IMR-90 (cell line): ENCODE results near the gene CETP. TPM values are rescaled to one million over a fixed set of nuclear protein-coding genes. Genes with fewer than 3 reads are reported as not detected.

ENCODE experiments used
- ATAC-seq: fragments of 200-7000 bp; cut with Tn5 transposase; 2 replicates; pipeline ENCODE4 v1.9.1; 2020; ENCODE audit warnings: low read depth, mild to moderate bottlenecking, moderate library complexity
- BruUV-seq: library from RNA; stranded (reverse); fragments of 400-500 nt; replicated peaks from 2 replicates; lab custom pipeline; 2021; lab: Mats Ljungman, UMichigan
- CTCF ChIA-PET: fragments of 300-600 bp; formaldehyde crosslinking; extraction: SDS; loops from one replicate; lab custom pipeline; 2021; ENCODE audit warnings: antibody characterized with exemption; lab: Yijun Ruan, JAX
- POLR2A ChIA-PET: fragments of 300-600 bp; sonication (Branson Sonifier 250); formaldehyde crosslinking; loops from one replicate; lab custom pipeline; 2022; ENCODE audit warnings: antibody characterized with exemption; ENCODE audit not compliant: unreplicated experiment; lab: Charles Lee
- DNase-seq: peaks from one replicate; pipeline ENCODE4 v3.0.0; 2013
- H2AFZ ChIP-seq: replicated peaks from 2 replicates; pipeline ENCODE3; 2013; ENCODE audit warnings: low read length, mild to moderate bottlenecking; ENCODE audit not compliant: poor library complexity
- H2AK5ac ChIP-seq: 2 replicates; pipeline ENCODE4 v1.6.1; 2013; ENCODE audit warnings: low read depth, low read length, inconsistent platforms
- H2AK9ac ChIP-seq: replicated peaks from 2 replicates; pipeline ENCODE3; 2013; ENCODE audit warnings: mild to moderate bottlenecking, low read depth, low read length, moderate library complexity; ENCODE audit not compliant: poor library complexity
- H2BK120ac ChIP-seq: 2 replicates; pipeline ENCODE4 v1.6.1; 2013; ENCODE audit warnings: low read depth, low read length, inconsistent platforms
- H2BK15ac ChIP-seq: 3 replicates; pipeline ENCODE4 v1.6.1; 2013; ENCODE audit warnings: low read depth, low read length, inconsistent platforms
- H2BK20ac ChIP-seq: 2 replicates; pipeline ENCODE4 v1.6.1; 2013; ENCODE audit warnings: low read depth, mild to moderate bottlenecking, inconsistent platforms, low read length, moderate library complexity
- H2BK5ac ChIP-seq: 2 replicates; pipeline ENCODE4 v1.6.1; 2013; ENCODE audit warnings: mild to moderate bottlenecking, low read depth, low read length, inconsistent platforms; ENCODE audit not compliant: poor library complexity, severe bottlenecking
- H3K14ac ChIP-seq: replicated peaks from 2 replicates; pipeline ENCODE4 v1.6.1; 2013; ENCODE audit warnings: low read depth, low read length, inconsistent platforms
- H3K18ac ChIP-seq: 2 replicates; pipeline ENCODE4 v1.6.1; 2013; ENCODE audit warnings: low read depth, low read length, control low read depth
- H3K23ac ChIP-seq: 2 replicates; pipeline ENCODE4 v1.6.1; 2013; ENCODE audit warnings: low read depth, low read length, inconsistent platforms
- H3K27ac ChIP-seq: 2 replicates; pipeline ENCODE4 v1.5.1; 2013; ENCODE audit warnings: mild to moderate bottlenecking, control low read depth, low read length; ENCODE audit not compliant: insufficient read depth
- H3K27me3 ChIP-seq: 2 replicates; pipeline ENCODE4 v1.6.1; 2013; ENCODE audit warnings: low read length; ENCODE audit not compliant: control insufficient read depth, insufficient read depth
- H3K36me3 ChIP-seq: 2 replicates; pipeline ENCODE4 v1.6.1; 2013; ENCODE audit warnings: low read length, mixed read lengths; ENCODE audit not compliant: control insufficient read depth, insufficient read depth
- H3K4ac ChIP-seq: 2 replicates; pipeline ENCODE4 v1.6.1; 2013; ENCODE audit warnings: low read depth, low read length, inconsistent platforms
- H3K4me1 ChIP-seq: 2 replicates; pipeline ENCODE4 v1.6.1; 2013; ENCODE audit warnings: low read length, mixed read lengths; ENCODE audit not compliant: control insufficient read depth, insufficient read depth
- H3K4me2 ChIP-seq: 2 replicates; pipeline ENCODE4 v1.6.1; 2013; ENCODE audit warnings: low read depth, mild to moderate bottlenecking, control low read depth, low read length, moderate library complexity
- H3K4me3 ChIP-seq: 2 replicates; pipeline ENCODE4 v1.5.1; 2013; ENCODE audit warnings: low read depth, mild to moderate bottlenecking, control low read depth, low read length, moderate library complexity; ENCODE audit not compliant: insufficient read depth
- H3K56ac ChIP-seq: 2 replicates; pipeline ENCODE4 v1.6.1; 2013; ENCODE audit warnings: low read length, inconsistent platforms; ENCODE audit not compliant: insufficient read depth; ENCODE audit errors: extremely low read depth
- H3K79me1 ChIP-seq, 2 experiments: 2 replicates each; pipeline ENCODE4 v1.6.1; 2013; ENCODE audit warnings: low read length in 2 of 2, inconsistent platforms in 1 of 2, low read depth in 1 of 2
- H3K9ac ChIP-seq: 2 replicates; pipeline ENCODE4 v1.6.1; 2013; ENCODE audit warnings: low read depth, low read length, control low read depth
- H3K9me1 ChIP-seq: 2 replicates; pipeline ENCODE4 v1.6.1; 2013; ENCODE audit warnings: low read length, inconsistent platforms; ENCODE audit not compliant: insufficient read depth
- H3K9me3 ChIP-seq: 2 replicates; pipeline ENCODE4 v1.6.1; 2013; ENCODE audit warnings: low read length; ENCODE audit not compliant: control insufficient read depth, insufficient read depth
- H4K20me1 ChIP-seq: 2 replicates; pipeline ENCODE4 v1.6.1; 2013; ENCODE audit warnings: low read length, inconsistent platforms; ENCODE audit not compliant: insufficient read depth
- H4K5ac ChIP-seq: 2 replicates; pipeline ENCODE4 v1.6.1; 2013; ENCODE audit warnings: mild to moderate bottlenecking, low read depth, low read length, control low read depth
- H4K8ac ChIP-seq, 2 experiments: 2 replicates each; pipeline ENCODE4 v1.6.1; 2013; ENCODE audit warnings: low read depth in 2 of 2, low read length in 2 of 2, control low read depth in 1 of 2, inconsistent platforms in 1 of 2
- H4K91ac ChIP-seq: 2 replicates; pipeline ENCODE4 v1.6.1; 2013; ENCODE audit warnings: low read depth, low read length, inconsistent platforms; ENCODE audit not compliant: insufficient read depth
- BHLHE40 ChIP-seq: fragments of 150-350 bp; IDR thresholded peaks from 2 replicates; pipeline ENCODE4 v1.6.1; 2016; ENCODE audit warnings: mild to moderate bottlenecking, low read depth, low read length
- CEBPB ChIP-seq: IDR thresholded peaks from 2 replicates; pipeline ENCODE4 v1.6.1; 2012; ENCODE audit warnings: low read depth, low read length, improper control_type of control experiment
- CHD1 ChIP-seq: IDR thresholded peaks from 2 replicates; pipeline ENCODE4 v1.6.1; 2012; ENCODE audit warnings: low read depth, low read length, improper control_type of control experiment
- FOS ChIP-seq: fragments of 150-350 bp; IDR thresholded peaks from 2 replicates; pipeline ENCODE4 v1.6.1; 2016; ENCODE audit warnings: low read depth, low read length
- MAZ ChIP-seq: IDR thresholded peaks from 2 replicates; pipeline ENCODE4 v1.6.1; 2012; ENCODE audit warnings: low read depth, mild to moderate bottlenecking, low read length, improper control_type of control experiment, moderate library complexity, borderline replicate concordance
- MXI1 ChIP-seq: IDR thresholded peaks from 2 replicates; pipeline ENCODE4 v1.6.1; 2012; ENCODE audit warnings: low read depth, mild to moderate bottlenecking, low read length, moderate library complexity, borderline replicate concordance
- NFE2L2 ChIP-seq: fragments of 150-350 bp; IDR thresholded peaks from 2 replicates; pipeline ENCODE4 v1.6.1; 2016; ENCODE audit warnings: low read depth, mild to moderate bottlenecking, low read length
- POLR2A ChIP-seq: IDR thresholded peaks from 2 replicates; pipeline ENCODE4 v1.6.1; 2012; ENCODE audit warnings: mild to moderate bottlenecking, low read depth, low read length
- RCOR1 ChIP-seq: IDR thresholded peaks from 2 replicates; pipeline ENCODE4 v1.6.1; 2012; ENCODE audit warnings: mild to moderate bottlenecking, low read length, improper control_type of control experiment; ENCODE audit not compliant: insufficient replicate concordance
- SMC3 ChIP-seq: fragments of 150-350 bp; IDR thresholded peaks from 2 replicates; pipeline ENCODE4 v1.6.1; 2016; ENCODE audit warnings: low read depth, mild to moderate bottlenecking, antibody characterized with exemption, low read length, moderate library complexity
- WGBS, 2 experiments: methylation state at CpG; one replicate each; pipeline versions ENCODE4 v1.1.5 to v1.1.7; 2013; ENCODE audit warnings: missing lambda C conversion rate in 2 of 2; ENCODE audit not compliant: insufficient read length in 1 of 2; ENCODE audit errors: extremely low coverage in 2 of 2; 5-methylcytosine and 5-hydroxymethylcytosine counted together
- dilution Hi-C: fragments of 300-500 bp; cut with HindIII; formaldehyde crosslinking; loops from one replicate; pipeline ENCODE4 v1.14.3; 2018; ENCODE audit warnings: low sequenced_read_pairs; ENCODE audit not compliant: unreplicated experiment
- in situ Hi-C: fragments of 300-500 bp; cut with MboI; formaldehyde crosslinking; loops from 3 replicates; pipeline ENCODE4 v1.14.3; 2019; ENCODE audit warnings: low sequenced_read_pairs, inconsistent platforms, mixed read lengths
- intact Hi-C: fragments of 100-400 bp; cut with micrococcal nuclease; formaldehyde crosslinking; loops from 2 replicates; pipeline ENCODE4 v1.10.0; 2022
- polyA plus RNA-seq, 3 experiments: library from polyadenylated mRNA; depleted of rRNA; stranded (reverse); fragments of >200 nt; gene quantifications; 2 replicates each; pipeline ENCODE4 v1.2.3, GENCODE V29; 2012; ENCODE audit warnings: low replicate concordance in 1 of 3
- total RNA-seq: library from RNA; depleted of rRNA; stranded (reverse); fragments of >200 nt; gene quantifications from 2 replicates; pipeline ENCODE4 v1.2.3, GENCODE V29; 2012
- TF ChIP-seq, protein P1 (sequence below): fragments of 150-350 bp; IDR thresholded peaks from 2 replicates; pipeline ENCODE4 v1.6.1; 2016; ENCODE audit warnings: low read depth, mild to moderate bottlenecking, low read length, moderate library complexity, borderline replicate concordance
- TF ChIP-seq, protein P2 (sequence below): fragments of 150-350 bp; IDR thresholded peaks from 2 replicates; pipeline ENCODE4 v1.6.1; 2017; ENCODE audit warnings: mild to moderate bottlenecking, antibody characterized with exemption, low read length, low read depth

CETP gene
- total and polyA plus RNA-seq, 2 of the 4 experiments (the other 2 are of a cell fraction) = not detected

DNA sequence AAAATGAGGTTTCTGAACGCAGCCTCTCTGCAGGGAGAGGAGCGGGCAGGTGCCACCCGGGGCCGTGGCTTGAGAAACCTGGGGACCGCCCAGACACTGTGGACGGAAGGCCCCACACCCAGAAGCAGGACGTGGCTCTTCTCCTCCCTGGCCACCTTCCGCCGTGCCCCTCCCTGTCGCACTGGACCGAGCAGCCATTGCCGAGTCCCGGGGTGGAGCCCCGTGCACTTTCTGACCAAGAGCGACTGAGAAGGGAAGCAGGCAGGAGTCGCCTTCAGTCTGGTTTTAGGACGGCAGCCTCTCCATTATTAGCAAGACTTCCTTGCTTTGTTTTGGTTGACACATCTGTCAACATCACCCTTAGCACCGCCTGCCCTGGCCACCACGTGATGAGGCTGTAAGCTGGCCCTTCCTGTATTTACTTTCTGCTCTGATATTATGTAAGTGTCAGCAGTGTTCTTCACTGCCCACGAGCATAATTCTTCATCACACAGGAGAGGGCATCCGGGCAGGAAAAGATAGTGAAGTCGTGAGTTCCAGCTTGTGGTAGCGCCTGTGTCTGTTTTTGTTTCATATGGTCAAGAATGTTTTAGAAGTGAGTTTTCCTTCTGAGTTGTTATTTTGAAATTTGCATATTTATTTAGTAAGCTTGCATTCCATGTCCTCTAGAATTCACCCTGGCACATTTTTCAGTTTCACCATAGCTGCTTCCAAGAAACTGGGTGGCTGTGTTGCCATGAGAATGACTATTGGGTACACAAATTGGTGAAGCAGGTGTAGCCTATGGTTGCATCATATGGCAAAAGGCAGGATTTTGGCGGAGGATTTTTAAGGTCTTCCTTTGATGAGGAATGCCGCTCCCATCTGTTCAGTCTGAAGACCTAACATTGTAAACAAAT, 28.8 kb upstream of the CETP start:
- Histone ChIP-seq H2BK5ac (peak overlapping the region; percentile 90), H3K56ac (peak overlapping the region; percentile 85; the same call in 1 of the 2 replicates), H3K4ac (peak overlapping the region; percentile 92), H4K5ac (peak overlapping the region; percentile 17), H3K79me1 (peaks cover 11 to 38% of the 10 kb centered on the region in 2 experiments), H3K36me3 (peaks cover 18% of the 10 kb centered on the region), H3K18ac (peak overlapping the region; percentile 16), H3K9me1 (peaks cover 7% of the 10 kb centered on the region), H2BK120ac (peak overlapping the region; percentile 6; the same call in 1 of the 2 replicates), H3K4me3 (peak overlapping the region; percentile 63), H4K91ac (peak overlapping the region; percentile 85), H3K27me3 (no peaks in the 10 kb centered on the region), H2AFZ (peak overlapping the region; percentile 91), H3K9ac (peak overlapping the region; percentile 94), H2AK5ac (peak overlapping the region; percentile 91; the same call in 1 of the 2 replicates), H3K23ac (peak overlapping the region; percentile 80), H3K4me1 (peaks cover 8% of the 10 kb centered on the region), H3K14ac (peak overlapping the region; percentile 94), H4K20me1 (peaks cover 49% of the 10 kb centered on the region), H3K27ac (peak overlapping the region; percentile 97), H2AK9ac (peak overlapping the region; percentile 99), H2BK20ac (no peak overlapping the region), H3K9me3 (no peaks in the 10 kb centered on the region), H3K4me2 (peak overlapping the region; percentile 72), H2BK15ac (no peak overlapping the region), H4K8ac (peak overlapping the region; percentile 15 to 82; a peak in 2 of 4 replicates)
- DNase-seq (peak; percentile 69), ATAC-seq (peak; percentile 30)
- ChIA-PET CTCF (interaction anchor here (1.3 kb wide), 1 partner anchor 17 kb away, joined by 4 read pairs; no protein-coding TSS in a partner anchor), POLR2A (interaction anchor here (0.5 to 1.4 kb wide), 5 partner anchors 9 to 59 kb away, joined by 3 to 6 read pairs (median 5); no protein-coding TSS in a partner anchor)
- dilution Hi-C loops = no loop called here
- intact Hi-C loops = loop anchor here (1.0 kb wide), 2 partner anchors 66 to 140 kb away; no protein-coding TSS in a partner anchor
- no TSS peak for BruUV-seq
- WGBS, 2 experiments = 0% methylated on average over 7 of the region's 25 CpGs; no CpG with 5 or more reads in 1 of the 2 experiments
- in situ Hi-C loops = no loop called here
- TF ChIP-seq CHD1 (0 out of 2 replicates have a peak, but pooled peaks have one; percentile 35), MXI1 (peak; percentile 93), FOS (no peak), POLR2A (no peak), CEBPB (peak; percentile 59; the same call in 1 of the 2 replicates), BHLHE40 (no peak; the same call in 1 of the 2 replicates), RCOR1 (no peak), MAZ (peak; percentile 22; the same call in 1 of the 2 replicates), NFE2L2 (no peak), SMC3 (no peak)
- TF ChIP-seq, protein P1, sequence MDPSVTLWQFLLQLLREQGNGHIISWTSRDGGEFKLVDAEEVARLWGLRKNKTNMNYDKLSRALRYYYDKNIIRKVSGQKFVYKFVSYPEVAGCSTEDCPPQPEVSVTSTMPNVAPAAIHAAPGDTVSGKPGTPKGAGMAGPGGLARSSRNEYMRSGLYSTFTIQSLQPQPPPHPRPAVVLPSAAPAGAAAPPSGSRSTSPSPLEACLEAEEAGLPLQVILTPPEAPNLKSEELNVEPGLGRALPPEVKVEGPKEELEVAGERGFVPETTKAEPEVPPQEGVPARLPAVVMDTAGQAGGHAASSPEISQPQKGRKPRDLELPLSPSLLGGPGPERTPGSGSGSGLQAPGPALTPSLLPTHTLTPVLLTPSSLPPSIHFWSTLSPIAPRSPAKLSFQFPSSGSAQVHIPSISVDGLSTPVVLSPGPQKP = no peak
- TF ChIP-seq, protein P2, sequence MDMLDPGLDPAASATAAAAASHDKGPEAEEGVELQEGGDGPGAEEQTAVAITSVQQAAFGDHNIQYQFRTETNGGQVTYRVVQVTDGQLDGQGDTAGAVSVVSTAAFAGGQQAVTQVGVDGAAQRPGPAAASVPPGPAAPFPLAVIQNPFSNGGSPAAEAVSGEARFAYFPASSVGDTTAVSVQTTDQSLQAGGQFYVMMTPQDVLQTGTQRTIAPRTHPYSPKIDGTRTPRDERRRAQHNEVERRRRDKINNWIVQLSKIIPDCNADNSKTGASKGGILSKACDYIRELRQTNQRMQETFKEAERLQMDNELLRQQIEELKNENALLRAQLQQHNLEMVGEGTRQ = peak; percentile 91
